GM12878 (cell line): Measurements from ENCODE around the gene PTPRH. TPM values are rescaled to one million over a fixed set of nuclear protein-coding genes. Genes with fewer than 3 reads are reported as not detected.

Source experiments
- ATAC-seq: fragments of 200-7000 bp; cut with Tn5 transposase; 3 replicates; pipeline ENCODE4 v1.9.1; 2020; ENCODE audit warnings: mild to moderate bottlenecking, moderate library complexity
- BruUV-seq: library from RNA; stranded (reverse); fragments of 400-500 nt; replicated peaks from 2 replicates; lab custom pipeline; 2021; lab: Mats Ljungman, UMichigan
- CTCF ChIA-PET: fragments of 300-600 bp; sonication (Branson Sonifier 250); formaldehyde crosslinking; extraction: SDS; loops from one replicate; lab custom pipeline; 2021; ENCODE audit warnings: inconsistent platforms; lab: Yijun Ruan, JAX
- POLR2A ChIA-PET: fragments of 350-600 bp; formaldehyde crosslinking; extraction: SDS; loops from one replicate; lab custom pipeline; 2021; ENCODE audit warnings: inconsistent platforms; lab: Charles Lee
- RAD21 ChIA-PET: fragments of 300-600 bp; sonication (Branson Sonifier 250); formaldehyde crosslinking; loops from one replicate; lab custom pipeline; 2023; ENCODE audit warnings: antibody characterized with exemption; ENCODE audit not compliant: unreplicated experiment; lab: Charles Lee
- SMC1A ChIA-PET: fragments of 300-600 bp; sonication (Branson Sonifier 250); formaldehyde crosslinking; loops from one replicate; lab custom pipeline; 2023; ENCODE audit not compliant: unreplicated experiment, uncharacterized antibody; lab: Charles Lee
- DNase-seq: peaks from one replicate; pipeline ENCODE4 v3.0.0-alpha.2; 2011; ENCODE audit warnings: low read depth, low spot score
- FAIRE-seq: peaks from 3 replicates; lab custom pipeline; 2011; peaks lifted over from hg19 to GRCh38; lab: Jason Lieb, UNC
- H2AFZ ChIP-seq: 2 replicates; pipeline ENCODE4 v1.6.0; 2011; ENCODE audit warnings: low read depth, low read length, control low read depth; ENCODE audit not compliant: control insufficient read depth
- H3K27ac ChIP-seq: 2 replicates; pipeline ENCODE4 v1.5.1; 2011; ENCODE audit warnings: control low read depth; ENCODE audit not compliant: control insufficient read depth, insufficient read depth
- H3K27me3 ChIP-seq, 2 experiments: replicated peaks in 1 of 2; 2 replicates each; pipeline versions ENCODE4 v1.6.0 to v1.6.1; 2011; ENCODE audit warnings: low read length in 1 of 2; ENCODE audit not compliant: control insufficient read depth in 2 of 2, insufficient read depth in 2 of 2
- H3K36me3 ChIP-seq, 2 experiments: 2 replicates each; pipeline ENCODE4 v1.5.1; 2011; ENCODE audit warnings: low read length in 1 of 2; ENCODE audit not compliant: control insufficient read depth in 2 of 2, insufficient read depth in 2 of 2
- H3K4me1 ChIP-seq: 2 replicates; pipeline ENCODE4 v1.6.1; 2011; ENCODE audit warnings: mild to moderate bottlenecking, low read length, moderate library complexity, mixed read lengths; ENCODE audit not compliant: control insufficient read depth, insufficient read depth
- H3K4me2 ChIP-seq: 2 replicates; pipeline ENCODE4 v1.6.0; 2011; ENCODE audit warnings: control low read depth; ENCODE audit not compliant: control insufficient read depth, insufficient read depth
- H3K4me3 ChIP-seq: fragments of 200-600 bp; sonication (generic); 2 replicates; pipeline ENCODE4 v1.5.1; 2016
- H3K79me2 ChIP-seq: 2 replicates; pipeline ENCODE4 v1.6.0; 2011; ENCODE audit warnings: low read length; ENCODE audit not compliant: control insufficient read depth, insufficient read depth
- H3K9ac ChIP-seq: 2 replicates; pipeline ENCODE4 v1.8.0; 2011; ENCODE audit warnings: low read length, control low read depth, mixed read lengths; ENCODE audit not compliant: control insufficient read depth, insufficient read depth
- H3K9me3 ChIP-seq: replicated peaks from 3 replicates; pipeline ENCODE4 v1.5.1; 2011; ENCODE audit warnings: mild to moderate bottlenecking, low read length; ENCODE audit not compliant: control insufficient read depth, insufficient read depth
- H4K20me1 ChIP-seq: 2 replicates; pipeline ENCODE4 v1.6.0; 2011; ENCODE audit not compliant: control insufficient read depth, insufficient read depth
- CBX5 ChIP-seq: sonication (generic); IDR thresholded peaks from 2 replicates; pipeline ENCODE4 v1.6.1; 2016; ENCODE audit warnings: low read depth, moderate library complexity, mild to moderate bottlenecking, inconsistent platforms
- CHD4 ChIP-seq: fragments of 200-600 bp; sonication (generic); IDR thresholded peaks from 2 replicates; pipeline ENCODE4 v1.6.1; 2016; ENCODE audit warnings: mild to moderate bottlenecking
- EP300 ChIP-seq, 2 experiments: fragments of 150-350 bp in 1 of 2; IDR thresholded peaks; 2 replicates each; pipeline ENCODE4 v1.6.1; 2011 to 2012; ENCODE audit warnings: low read depth in 2 of 2, low read length in 2 of 2, borderline replicate concordance in 1 of 2, improper control_type of control experiment in 1 of 2, inconsistent platforms in 1 of 2; ENCODE audit not compliant: control insufficient read depth in 1 of 2
- LARP7 ChIP-seq: fragments of 450-650 bp; IDR thresholded peaks from 2 replicates; pipeline ENCODE4 v1.6.1; 2017; ENCODE audit warnings: mild to moderate bottlenecking
- RB1 ChIP-seq: fragments of 450-650 bp; formaldehyde crosslinking; IDR thresholded peaks from 2 replicates; pipeline ENCODE4 v1.6.1; 2017; ENCODE audit warnings: mild to moderate bottlenecking, borderline replicate concordance
- WGBS: methylation state at CpG from one replicate; pipeline ENCODE4 v1.1.6; 2016; ENCODE audit warnings: low lambda C conversion rate; ENCODE audit not compliant: insufficient replicate concordance, insufficient coverage; ENCODE audit errors: missing lambda C conversion rate; 5-methylcytosine and 5-hydroxymethylcytosine counted together
- in situ Hi-C: fragments of 300-500 bp; cut with MboI; formaldehyde crosslinking; loops from 9 replicates; pipeline ENCODE4 v1.14.3; 2018; ENCODE audit warnings: mixed read lengths
- intact Hi-C: fragments of 100-400 bp; cut with micrococcal nuclease; formaldehyde crosslinking; loops from one replicate; pipeline ENCODE4 v1.14.2; 2022; ENCODE audit not compliant: unreplicated experiment
- polyA plus RNA-seq, 11 experiments: library from polyadenylated mRNA; depleted of rRNA in 4 of 11; unstranded in 6 of 11; stranded (reverse) in 5 of 11; fragments of >200 nt; fragmentation: Nextera tagmentation in 4 of 11; fragmentation: Illumina TruSeq in 1 of 11; extraction: Ambion mirVana in 4 of 11; extraction: Trizol in 1 of 11; gene quantifications; 1 replicate in 1 of 11; 2 replicates in 10 of 11; pipeline versions ENCODE4 v1.2.1 to v1.2.3, GENCODE V29; 2011 to 2016; ENCODE audit warnings: inconsistent platforms in 2 of 11, missing spikeins in 2 of 11, low read depth in 1 of 11
- total RNA-seq, 4 experiments: library from RNA; depleted of rRNA in 3 of 4; stranded (reverse); fragments of >200 nt in 3 of 4; fragmentation: Illumina TruSeq in 1 of 4; extraction: Trizol in 1 of 4; gene quantifications; 2 replicates each; pipeline versions ENCODE4 v1.2.1 to v1.2.3, GENCODE V29; 2013 to 2021
- TF ChIP-seq, protein P1 (sequence below): fragments of 450-650 bp; IDR thresholded peaks from 2 replicates; pipeline ENCODE4 v1.6.1; 2017; ENCODE audit warnings: mild to moderate bottlenecking, moderate library complexity
- TF ChIP-seq, protein P2 (sequence below): fragments of 450-650 bp; conservative IDR thresholded peaks from 2 replicates; pipeline ENCODE4 v1.6.1; 2017; ENCODE audit warnings: mild to moderate bottlenecking, moderate library complexity
- TF ChIP-seq, protein P3 (sequence below): fragments of 450-650 bp; IDR thresholded peaks from 2 replicates; pipeline ENCODE4 v1.6.1; 2017; ENCODE audit warnings: antibody characterized with exemption, mild to moderate bottlenecking, moderate library complexity

Gene PTPRH
- total and polyA plus RNA-seq, 10 of the 15 experiments (the other 5 are each of a cell fraction or from before 2014, with no cell fraction given) = 0.08 TPM; not detected in 9

DNA sequence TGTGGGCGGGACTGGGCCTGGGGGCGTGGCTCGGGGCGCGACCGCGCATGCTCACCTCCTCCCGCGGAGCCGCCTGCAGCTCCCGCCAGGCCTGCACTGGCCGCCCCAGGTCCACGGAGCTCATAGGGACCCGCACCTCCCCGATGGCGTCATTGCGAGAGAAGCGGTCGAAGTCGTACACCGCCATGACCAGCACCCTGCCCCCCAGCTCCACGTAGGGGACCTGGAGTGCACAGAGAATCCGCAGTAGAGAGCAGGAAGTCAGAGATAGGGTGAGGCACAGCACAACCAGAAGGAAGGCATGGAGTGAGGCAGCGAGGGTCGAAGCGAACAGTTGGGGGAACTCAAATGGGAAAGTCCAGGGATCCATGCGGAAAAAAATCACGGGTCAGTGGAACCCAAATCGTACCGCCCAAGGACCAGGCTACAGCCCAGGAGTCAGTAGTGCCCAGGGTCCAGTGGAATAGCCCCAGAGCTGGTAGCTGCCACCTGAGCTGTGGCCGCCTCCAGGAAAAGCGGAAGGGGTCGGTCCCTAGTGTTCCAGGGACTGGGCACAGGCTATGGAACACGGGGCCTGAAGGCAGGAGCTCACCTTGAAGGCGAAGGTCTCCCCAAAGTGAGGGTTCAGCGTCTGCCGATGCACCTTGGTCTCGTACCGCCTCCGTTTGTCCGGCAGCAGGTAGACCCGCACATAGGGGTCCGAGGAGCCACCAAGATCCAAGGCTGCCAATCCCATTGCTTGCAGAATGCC lies 34.0 kb downstream of the PTPRH start (continued):
- TF ChIP-seq CHD4 (no peak), EP300 (IDR thresholded peaks at IDR 0.05; ENCODE audit: borderline replicate concordance in 1 of 2, control insufficient read depth in 1 of 2, low read depth in 2 of 2, low read length in 2 of 2) (no peak)

DNA sequence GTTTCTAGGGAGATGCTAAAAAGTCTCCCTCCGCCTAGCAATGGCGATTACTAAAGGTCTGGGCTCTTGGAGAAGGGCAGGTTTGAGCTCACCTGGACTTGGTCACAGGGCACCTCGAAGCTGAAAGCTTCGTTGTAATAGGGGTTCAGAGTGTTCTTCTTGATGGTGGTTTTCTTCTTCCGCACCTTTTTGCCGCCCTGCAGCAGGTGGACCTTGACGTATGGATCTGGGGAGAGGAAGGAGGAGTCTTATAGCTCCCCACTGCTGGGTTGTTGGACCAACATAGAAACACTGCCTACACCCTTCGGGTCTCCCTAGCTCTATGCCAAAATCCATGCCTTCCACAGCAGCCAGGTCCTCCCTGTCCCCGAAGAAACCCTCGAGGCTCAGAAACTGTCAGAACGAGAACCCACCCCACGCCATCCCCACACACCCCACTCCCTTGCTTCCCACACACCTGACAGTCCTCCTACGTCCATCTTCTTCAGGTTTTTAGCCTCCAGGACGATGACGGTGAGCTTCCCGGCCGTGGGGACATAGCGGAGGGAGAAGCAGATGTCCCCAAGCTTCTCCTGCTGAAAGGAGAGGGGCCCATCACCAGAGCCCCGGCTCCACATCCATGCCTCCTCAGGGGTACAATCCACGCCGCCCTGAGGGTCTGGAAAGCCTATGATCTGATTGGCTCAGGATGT lies 34.7 kb downstream of the PTPRH start:
- H3K9ac ChIP-seq = no peak overlapping the region
- intact Hi-C loops (no loop called here), in situ Hi-C loops (no loop called here)
- DNase-seq (no peak), FAIRE-seq (no peak), ATAC-seq (no peak)
- POLR2A ChIA-PET = interaction anchor here (0.6 kb wide), 1 partner anchor 265 kb away, joined by 3 read pairs; no protein-coding TSS in a partner anchor
- H3K27me3 ChIP-seq = peaks cover 0 to 7% of the 10 kb centered on the region in 2 experiments; a peak in 1 of 4 replicates
- no peaks in the 10 kb centered on the region for H3K36me3 ChIP-seq
- no peak overlapping the region for H3K4me2 ChIP-seq
- no peak overlapping the region for H3K4me3 ChIP-seq
- no peak overlapping the region for H3K27ac ChIP-seq
- no peak overlapping the region for H2AFZ ChIP-seq
- peaks cover 1% of the 10 kb centered on the region; the same call in 1 of the 3 replicates for H3K9me3 ChIP-seq
- no peaks in the 10 kb centered on the region for H4K20me1 ChIP-seq
- RAD21 ChIA-PET = no interaction called here
- H3K79me2 ChIP-seq = no peaks in the 10 kb centered on the region
- CTCF ChIA-PET = interaction anchor here (1.2 to 1.4 kb wide), 2 partner anchors 14 to 329 kb away, joined by 3 read pairs; no protein-coding TSS in a partner anchor
- SMC1A ChIA-PET = interaction anchor here (0.8 kb wide), 1 partner anchor 36 kb away, joined by 3 read pairs; no protein-coding TSS in a partner anchor
- no TSS peak for BruUV-seq
- peaks cover 10% of the 10 kb centered on the region for H3K4me1 ChIP-seq
- 70% methylated on average over 21 of the region's 21 CpGs for WGBS
- TF ChIP-seq, protein P1, sequence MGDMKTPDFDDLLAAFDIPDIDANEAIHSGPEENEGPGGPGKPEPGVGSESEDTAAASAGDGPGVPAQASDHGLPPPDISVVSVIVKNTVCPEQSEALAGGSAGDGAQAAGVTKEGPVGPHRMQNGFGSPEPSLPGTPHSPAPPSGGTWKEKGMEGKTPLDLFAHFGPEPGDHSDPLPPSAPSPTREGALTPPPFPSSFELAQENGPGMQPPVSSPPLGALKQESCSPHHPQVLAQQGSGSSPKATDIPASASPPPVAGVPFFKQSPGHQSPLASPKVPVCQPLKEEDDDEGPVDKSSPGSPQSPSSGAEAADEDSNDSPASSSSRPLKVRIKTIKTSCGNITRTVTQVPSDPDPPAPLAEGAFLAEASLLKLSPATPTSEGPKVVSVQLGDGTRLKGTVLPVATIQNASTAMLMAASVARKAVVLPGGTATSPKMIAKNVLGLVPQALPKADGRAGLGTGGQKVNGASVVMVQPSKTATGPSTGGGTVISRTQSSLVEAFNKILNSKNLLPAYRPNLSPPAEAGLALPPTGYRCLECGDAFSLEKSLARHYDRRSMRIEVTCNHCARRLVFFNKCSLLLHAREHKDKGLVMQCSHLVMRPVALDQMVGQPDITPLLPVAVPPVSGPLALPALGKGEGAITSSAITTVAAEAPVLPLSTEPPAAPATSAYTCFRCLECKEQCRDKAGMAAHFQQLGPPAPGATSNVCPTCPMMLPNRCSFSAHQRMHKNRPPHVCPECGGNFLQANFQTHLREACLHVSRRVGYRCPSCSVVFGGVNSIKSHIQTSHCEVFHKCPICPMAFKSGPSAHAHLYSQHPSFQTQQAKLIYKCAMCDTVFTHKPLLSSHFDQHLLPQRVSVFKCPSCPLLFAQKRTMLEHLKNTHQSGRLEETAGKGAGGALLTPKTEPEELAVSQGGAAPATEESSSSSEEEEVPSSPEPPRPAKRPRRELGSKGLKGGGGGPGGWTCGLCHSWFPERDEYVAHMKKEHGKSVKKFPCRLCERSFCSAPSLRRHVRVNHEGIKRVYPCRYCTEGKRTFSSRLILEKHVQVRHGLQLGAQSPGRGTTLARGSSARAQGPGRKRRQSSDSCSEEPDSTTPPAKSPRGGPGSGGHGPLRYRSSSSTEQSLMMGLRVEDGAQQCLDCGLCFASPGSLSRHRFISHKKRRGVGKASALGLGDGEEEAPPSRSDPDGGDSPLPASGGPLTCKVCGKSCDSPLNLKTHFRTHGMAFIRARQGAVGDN = no peak
- TF ChIP-seq, protein P2, sequence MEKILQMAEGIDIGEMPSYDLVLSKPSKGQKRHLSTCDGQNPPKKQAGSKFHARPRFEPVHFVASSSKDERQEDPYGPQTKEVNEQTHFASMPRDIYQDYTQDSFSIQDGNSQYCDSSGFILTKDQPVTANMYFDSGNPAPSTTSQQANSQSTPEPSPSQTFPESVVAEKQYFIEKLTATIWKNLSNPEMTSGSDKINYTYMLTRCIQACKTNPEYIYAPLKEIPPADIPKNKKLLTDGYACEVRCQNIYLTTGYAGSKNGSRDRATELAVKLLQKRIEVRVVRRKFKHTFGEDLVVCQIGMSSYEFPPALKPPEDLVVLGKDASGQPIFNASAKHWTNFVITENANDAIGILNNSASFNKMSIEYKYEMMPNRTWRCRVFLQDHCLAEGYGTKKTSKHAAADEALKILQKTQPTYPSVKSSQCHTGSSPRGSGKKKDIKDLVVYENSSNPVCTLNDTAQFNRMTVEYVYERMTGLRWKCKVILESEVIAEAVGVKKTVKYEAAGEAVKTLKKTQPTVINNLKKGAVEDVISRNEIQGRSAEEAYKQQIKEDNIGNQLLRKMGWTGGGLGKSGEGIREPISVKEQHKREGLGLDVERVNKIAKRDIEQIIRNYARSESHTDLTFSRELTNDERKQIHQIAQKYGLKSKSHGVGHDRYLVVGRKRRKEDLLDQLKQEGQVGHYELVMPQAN = no peak
- TF ChIP-seq RB1 = no peak
- TF ChIP-seq CBX5 = no peak
- TF ChIP-seq, protein P3, sequence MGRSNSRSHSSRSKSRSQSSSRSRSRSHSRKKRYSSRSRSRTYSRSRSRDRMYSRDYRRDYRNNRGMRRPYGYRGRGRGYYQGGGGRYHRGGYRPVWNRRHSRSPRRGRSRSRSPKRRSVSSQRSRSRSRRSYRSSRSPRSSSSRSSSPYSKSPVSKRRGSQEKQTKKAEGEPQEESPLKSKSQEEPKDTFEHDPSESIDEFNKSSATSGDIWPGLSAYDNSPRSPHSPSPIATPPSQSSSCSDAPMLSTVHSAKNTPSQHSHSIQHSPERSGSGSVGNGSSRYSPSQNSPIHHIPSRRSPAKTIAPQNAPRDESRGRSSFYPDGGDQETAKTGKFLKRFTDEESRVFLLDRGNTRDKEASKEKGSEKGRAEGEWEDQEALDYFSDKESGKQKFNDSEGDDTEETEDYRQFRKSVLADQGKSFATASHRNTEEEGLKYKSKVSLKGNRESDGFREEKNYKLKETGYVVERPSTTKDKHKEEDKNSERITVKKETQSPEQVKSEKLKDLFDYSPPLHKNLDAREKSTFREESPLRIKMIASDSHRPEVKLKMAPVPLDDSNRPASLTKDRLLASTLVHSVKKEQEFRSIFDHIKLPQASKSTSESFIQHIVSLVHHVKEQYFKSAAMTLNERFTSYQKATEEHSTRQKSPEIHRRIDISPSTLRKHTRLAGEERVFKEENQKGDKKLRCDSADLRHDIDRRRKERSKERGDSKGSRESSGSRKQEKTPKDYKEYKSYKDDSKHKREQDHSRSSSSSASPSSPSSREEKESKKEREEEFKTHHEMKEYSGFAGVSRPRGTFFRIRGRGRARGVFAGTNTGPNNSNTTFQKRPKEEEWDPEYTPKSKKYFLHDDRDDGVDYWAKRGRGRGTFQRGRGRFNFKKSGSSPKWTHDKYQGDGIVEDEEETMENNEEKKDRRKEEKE = no peak
- no peak for TF ChIP-seq LARP7
